Smooth muscle cell (in vitro differentiated cells): ENCODE data around the gene SKAP1. TPM values are rescaled to one million over a fixed set of nuclear protein-coding genes. Genes with fewer than 3 reads are reported as not detected.

Experiments used
- DNase-seq: peaks from one replicate; lab custom pipeline; 2025; ENCODE audit not compliant: unreplicated experiment; lab: John Stamatoyannopoulos, UW
- H2AFZ ChIP-seq: fragments of 200-600 bp; sonication (generic); 2 replicates; pipeline ENCODE4 v1.6.0; 2016; ENCODE audit warnings: antibody characterized with exemption, low read depth, mild to moderate bottlenecking
- H3F3A ChIP-seq: fragments of 200-600 bp; sonication (generic); 2 replicates; pipeline ENCODE4 v1.6.0; 2017; ENCODE audit warnings: antibody characterized with exemption, low read depth
- H3K27ac ChIP-seq: fragments of 200-600 bp; sonication (generic); 2 replicates; pipeline ENCODE4 v1.5.1; 2016; ENCODE audit warnings: low read depth, mild to moderate bottlenecking
- H3K27me3 ChIP-seq: fragments of 200-600 bp; sonication (generic); 2 replicates; pipeline ENCODE4 v1.6.1; 2016; ENCODE audit warnings: low read depth, mild to moderate bottlenecking
- H3K36me3 ChIP-seq: fragments of 200-600 bp; sonication (generic); 2 replicates; pipeline ENCODE4 v1.5.1; 2016; ENCODE audit warnings: low read depth
- H3K4me1 ChIP-seq: fragments of 200-600 bp; sonication (generic); 2 replicates; pipeline ENCODE4 v1.5.1; 2016; ENCODE audit warnings: low read depth
- H3K4me2 ChIP-seq: fragments of 200-600 bp; sonication (generic); 2 replicates; pipeline ENCODE4 v1.6.0; 2016; ENCODE audit warnings: mild to moderate bottlenecking
- H3K4me3 ChIP-seq: fragments of 200-600 bp; sonication (generic); 2 replicates; pipeline ENCODE4 v1.5.1; 2016; ENCODE audit warnings: mild to moderate bottlenecking
- H3K79me2 ChIP-seq: fragments of 200-600 bp; sonication (generic); 2 replicates; pipeline ENCODE4 v1.6.0; 2016; ENCODE audit warnings: low read depth, mild to moderate bottlenecking
- H3K9ac ChIP-seq: fragments of 200-600 bp; sonication (generic); 2 replicates; pipeline ENCODE4 v1.6.0; 2016; ENCODE audit warnings: low read depth
- H3K9me3 ChIP-seq: fragments of 200-600 bp; sonication (generic); replicated peaks from 2 replicates; pipeline ENCODE4 v1.5.1; 2016; ENCODE audit warnings: low read depth
- H4K20me1 ChIP-seq: fragments of 200-600 bp; sonication (generic); 2 replicates; pipeline ENCODE4 v1.6.0; 2016; ENCODE audit warnings: low read depth
- WGBS: methylation state at CpG from one replicate; pipeline ENCODE4 v1.1.7; 2016; ENCODE audit warnings: low lambda C conversion rate; 5-methylcytosine and 5-hydroxymethylcytosine counted together
- polyA plus RNA-seq: library from polyadenylated mRNA; unstranded; fragments of >200 nt; fragmentation: Nextera tagmentation; extraction: Ambion mirVana; gene quantifications from 2 replicates; pipeline ENCODE4 v1.2.1, GENCODE V29; 2016
- total RNA-seq: library from RNA; depleted of rRNA; stranded (reverse); fragments of >200 nt; gene quantifications from 2 replicates; pipeline ENCODE4 v1.2.3, GENCODE V29; 2014
- TF ChIP-seq, protein P1 (sequence below): fragments of 200-600 bp; sonication (generic); IDR thresholded peaks from 2 replicates; pipeline ENCODE4 v1.5.1; 2017; ENCODE audit warnings: borderline replicate concordance, mild to moderate bottlenecking, antibody characterized with exemption; ENCODE audit not compliant: insufficient read depth, poor library complexity, severe bottlenecking

Gene SKAP1
- total and polyA plus RNA-seq, 2 experiments from 2014 or later, result not detected

DNA sequence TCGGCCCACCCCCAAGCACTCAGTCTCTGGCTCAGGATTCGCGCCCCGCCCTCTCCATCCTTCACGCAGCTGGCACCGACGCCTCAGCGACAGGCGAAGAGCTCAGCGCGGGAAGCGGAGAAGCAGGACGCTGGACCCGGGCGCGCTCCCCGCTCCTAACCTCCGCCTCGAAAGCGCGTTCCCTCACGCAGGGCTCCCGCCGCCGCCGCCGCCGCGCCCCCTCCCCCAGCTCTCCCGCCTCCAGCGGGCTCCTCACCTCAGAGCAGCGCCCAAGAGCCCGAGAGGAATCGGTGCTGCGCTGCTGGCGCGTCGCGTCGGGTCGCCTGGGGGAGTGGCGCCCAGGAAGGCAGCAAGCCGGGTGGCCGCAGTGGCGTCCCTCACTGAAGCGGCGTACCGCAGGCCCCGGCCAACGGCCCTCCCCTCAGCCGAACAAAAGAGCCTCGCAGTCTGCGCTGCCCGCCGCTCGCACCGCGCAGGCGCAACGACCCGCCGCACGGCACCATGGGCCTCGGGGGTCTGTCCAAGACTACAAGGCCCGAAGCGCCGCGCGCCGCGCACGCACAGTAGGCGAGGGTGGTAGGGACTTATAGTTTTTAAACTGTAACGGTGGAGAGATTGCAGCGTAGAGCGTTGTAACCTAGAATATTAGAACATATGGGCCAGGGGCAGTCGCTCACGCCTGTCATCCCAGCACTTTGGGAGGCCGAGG lies 328.8 kb downstream of the SKAP1 start, which contains the start of gene CBX1:
CBX1 (minus strand) TSS at position 467 of the 709 bp plus-strand sequence. CDS start 24,474 bp downstream, outside the sequence.
- DNase-seq, result peak; percentile 78
- no peaks in the 10 kb centered on the region for H3K9me3 ChIP-seq
- peak within 1 kb of the TSS; percentile 79 for H3K27ac ChIP-seq
- TF ChIP-seq, protein P1, sequence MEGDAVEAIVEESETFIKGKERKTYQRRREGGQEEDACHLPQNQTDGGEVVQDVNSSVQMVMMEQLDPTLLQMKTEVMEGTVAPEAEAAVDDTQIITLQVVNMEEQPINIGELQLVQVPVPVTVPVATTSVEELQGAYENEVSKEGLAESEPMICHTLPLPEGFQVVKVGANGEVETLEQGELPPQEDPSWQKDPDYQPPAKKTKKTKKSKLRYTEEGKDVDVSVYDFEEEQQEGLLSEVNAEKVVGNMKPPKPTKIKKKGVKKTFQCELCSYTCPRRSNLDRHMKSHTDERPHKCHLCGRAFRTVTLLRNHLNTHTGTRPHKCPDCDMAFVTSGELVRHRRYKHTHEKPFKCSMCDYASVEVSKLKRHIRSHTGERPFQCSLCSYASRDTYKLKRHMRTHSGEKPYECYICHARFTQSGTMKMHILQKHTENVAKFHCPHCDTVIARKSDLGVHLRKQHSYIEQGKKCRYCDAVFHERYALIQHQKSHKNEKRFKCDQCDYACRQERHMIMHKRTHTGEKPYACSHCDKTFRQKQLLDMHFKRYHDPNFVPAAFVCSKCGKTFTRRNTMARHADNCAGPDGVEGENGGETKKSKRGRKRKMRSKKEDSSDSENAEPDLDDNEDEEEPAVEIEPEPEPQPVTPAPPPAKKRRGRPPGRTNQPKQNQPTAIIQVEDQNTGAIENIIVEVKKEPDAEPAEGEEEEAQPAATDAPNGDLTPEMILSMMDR, result no peak
- peak within 1 kb of the TSS; percentile 91 for H3K4me3 ChIP-seq
- peak within 1 kb of the TSS; percentile 52 for H2AFZ ChIP-seq
- peak within 1 kb of the TSS; percentile 59 for H3K9ac ChIP-seq
- under 1% methylated on average over 62 of the region's 79 CpGs for WGBS
- peak within 1 kb of the TSS; percentile 91 for H3K4me2 ChIP-seq
- peaks cover 8% of the 10 kb centered on the region for H3K4me1 ChIP-seq
- peaks cover 11% of the 10 kb centered on the region for H3F3A ChIP-seq
- no peaks in the 10 kb centered on the region for H3K27me3 ChIP-seq
- peaks cover 42% of the 10 kb centered on the region for H4K20me1 ChIP-seq
- H3K36me3 ChIP-seq, result no peaks in the 10 kb centered on the region
- peaks cover 46% of the 10 kb centered on the region for H3K79me2 ChIP-seq

DNA sequence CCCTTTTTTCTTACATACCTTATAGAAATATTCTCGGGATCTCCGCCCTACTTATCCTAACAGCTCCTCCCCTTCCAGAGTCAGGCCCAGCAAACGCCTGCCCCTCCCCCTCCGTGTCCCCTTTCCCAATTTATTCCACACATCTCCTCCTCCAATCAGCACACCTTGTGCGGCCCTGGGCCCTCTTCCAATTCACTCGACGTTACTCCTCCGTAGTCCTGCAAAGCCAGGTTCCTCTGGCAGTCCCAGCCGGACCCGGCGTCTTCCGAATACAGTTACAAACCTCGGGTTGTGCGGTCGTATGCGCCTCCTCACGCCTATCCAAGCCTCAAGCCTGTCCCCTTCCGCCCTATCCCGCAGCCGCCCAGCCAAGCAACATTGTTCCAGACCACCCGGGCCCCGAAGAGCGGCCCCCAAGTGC lies 329.4 kb downstream of the SKAP1 start:
- peak overlapping the region; percentile 52 for H2AFZ ChIP-seq
- H3K4me3 ChIP-seq, result peak overlapping the region; percentile 91
- H3F3A ChIP-seq, result peaks cover 11% of the 10 kb centered on the region
- H3K4me1 ChIP-seq, result peaks cover 8% of the 10 kb centered on the region
- H3K27ac ChIP-seq, result peak overlapping the region; percentile 79
- TF ChIP-seq, protein P1, result no peak
- H3K27me3 ChIP-seq, result no peaks in the 10 kb centered on the region
- H4K20me1 ChIP-seq, result peaks cover 47% of the 10 kb centered on the region
- DNase-seq, result peak; percentile 61
- H3K9me3 ChIP-seq, result no peaks in the 10 kb centered on the region
- peaks cover 52% of the 10 kb centered on the region for H3K79me2 ChIP-seq
- H3K36me3 ChIP-seq, result no peaks in the 10 kb centered on the region
- 1% methylated on average over 23 of the region's 23 CpGs for WGBS
- peak overlapping the region; percentile 91 for H3K4me2 ChIP-seq
- H3K9ac ChIP-seq, result peak overlapping the region; percentile 59

DNA sequence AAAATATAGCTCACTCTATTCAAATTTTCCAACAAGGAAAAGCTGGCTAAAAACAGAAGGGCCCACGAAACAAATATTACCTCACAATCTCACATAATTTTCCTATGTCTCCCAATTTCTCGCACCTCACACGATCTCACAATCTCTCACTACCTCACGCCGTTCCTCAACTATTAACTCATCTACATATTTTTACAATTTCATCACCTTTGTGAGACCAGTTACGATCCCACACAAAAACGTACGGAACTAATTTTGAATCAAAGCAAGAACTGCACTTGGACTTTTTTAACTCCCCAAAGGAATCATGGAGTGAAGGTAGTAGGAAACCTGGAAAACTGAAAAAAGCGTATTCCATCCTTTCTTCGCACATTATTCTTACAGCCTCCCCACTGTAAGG lies 329.9 kb downstream of the SKAP1 start:
- Histone ChIP-seq H3F3A (peaks cover 11% of the 10 kb centered on the region), H3K79me2 (peaks cover 56% of the 10 kb centered on the region), H2AFZ (peak overlapping the region; percentile 52), H3K36me3 (no peaks in the 10 kb centered on the region), H3K9ac (peak overlapping the region; percentile 59), H3K4me2 (peak overlapping the region; percentile 91), H3K27ac (peak overlapping the region; percentile 79), H3K27me3 (no peaks in the 10 kb centered on the region), H3K4me3 (peak overlapping the region; percentile 91), H3K9me3 (no peaks in the 10 kb centered on the region), H3K4me1 (peaks cover 8% of the 10 kb centered on the region), H4K20me1 (peaks cover 52% of the 10 kb centered on the region)
- WGBS, result 11% methylated on average over 10 of the region's 10 CpGs
- TF ChIP-seq, protein P1, result no peak
- no peak for DNase-seq
